Loucy (cell line): ENCODE data around the gene PGLYRP3.

Experiments used
- CTCF ChIP-seq: fragments of 200-600 bp; sonication (generic); conservative IDR thresholded peaks from 2 replicates; pipeline ENCODE4 v1.5.1; 2014; ENCODE audit warnings: mild to moderate bottlenecking, antibody characterized with exemption, low read length
- EZH2phosphoT487 ChIP-seq: fragments of 200-600 bp; IDR thresholded peaks from 2 replicates; pipeline ENCODE4 v1.6.1; 2018; ENCODE audit warnings: antibody characterized with exemption, mild to moderate bottlenecking, moderate library complexity, borderline replicate concordance

- TF ChIP-seq CTCF (no peak), EZH2phosphoT487 (no peak)
These were observed 3.3 kb downstream of the PGLYRP3 start for GRCh38 chr1:153309441-153309840.
